Natural killer cell (primary cell): ENCODE measurements around the gene CEP104. TPM values are rescaled to one million over a fixed set of nuclear protein-coding genes. Genes with fewer than 3 reads are reported as not detected.

Source experiments
- ATAC-seq, 3 donors: fragments of 150-1000 bp in 2 of 3; fragments of 200-7000 bp in 1 of 3; cut with Tn5 transposase; 1 replicate in 1 of 3; 2 replicates in 2 of 3; pipeline ENCODE4 v1.10.0; 2021; ENCODE audit warnings: mild to moderate bottlenecking in 2 of 3, moderate library complexity in 2 of 3
- DNase-seq, 2 donors: peaks; one replicate each; pipeline versions ENCODE4 v3.0.0 to v3.0.0-alpha.2; 2013 to 2021; ENCODE audit warnings: mixed read lengths in 1 of 2
- H3K27ac ChIP-seq: one replicate; pipeline ENCODE4 v1.5.1; 2013; ENCODE audit warnings: mild to moderate bottlenecking, low read length
- H3K27me3 ChIP-seq: one replicate; pipeline ENCODE4 v1.6.1; 2013; ENCODE audit warnings: low read length; ENCODE audit not compliant: control insufficient read depth, insufficient read depth
- H3K36me3 ChIP-seq: one replicate; pipeline ENCODE4 v1.6.1; 2013; ENCODE audit warnings: low read length; ENCODE audit not compliant: control insufficient read depth, insufficient read depth
- H3K4me1 ChIP-seq: one replicate; pipeline ENCODE4 v1.6.1; 2013; ENCODE audit warnings: low read length; ENCODE audit not compliant: control insufficient read depth, insufficient read depth
- H3K4me3 ChIP-seq: one replicate; pipeline ENCODE4 v1.5.1; 2013; ENCODE audit warnings: low read length
- H3K9me3 ChIP-seq: one replicate; pipeline ENCODE4 v1.6.1; 2013; ENCODE audit warnings: low read length; ENCODE audit not compliant: control insufficient read depth, insufficient read depth
- H3K27ac Mint-ChIP-seq, 2 donors: one replicate each; pipeline ENCODE4 v1.8.0; 2022; ENCODE audit warnings: mild to moderate bottlenecking in 2 of 2, mixed read lengths in 2 of 2, moderate library complexity in 1 of 2
- H3K27me3 Mint-ChIP-seq, 2 donors: one replicate each; pipeline ENCODE4 v1.8.0; 2022; ENCODE audit warnings: low read depth in 2 of 2, mixed read lengths in 2 of 2
- H3K36me3 Mint-ChIP-seq: one replicate; pipeline ENCODE4 v1.8.0; 2022; ENCODE audit warnings: mixed read lengths
- H3K4me1 Mint-ChIP-seq, 2 donors: one replicate each; pipeline ENCODE4 v1.8.0; 2022; ENCODE audit warnings: mixed read lengths in 2 of 2
- H3K4me3 Mint-ChIP-seq: one replicate; pipeline ENCODE4 v1.8.0; 2022; ENCODE audit warnings: mild to moderate bottlenecking, moderate library complexity, mixed read lengths
- H3K9me3 Mint-ChIP-seq, 2 donors: one replicate each; pipeline ENCODE4 v1.8.0; 2022; ENCODE audit warnings: mixed read lengths in 2 of 2
- CTCF ChIP-seq: fragments of 200-600 bp; IDR thresholded peaks from one replicate; pipeline ENCODE4 v1.8.0; 2022; ENCODE audit warnings: antibody characterized with exemption
- WGBS: methylation state at CpG from one replicate; pipeline ENCODE4 v1.1.7; 2013; ENCODE audit warnings: missing lambda C conversion rate; ENCODE audit not compliant: insufficient coverage; 5-methylcytosine and 5-hydroxymethylcytosine counted together
- intact Hi-C: fragments of 100-400 bp; cut with micrococcal nuclease; formaldehyde crosslinking; loops from one replicate; pipeline ENCODE4 v1.14.2; 2022
- total RNA-seq, 4 donors: library from RNA; stranded (reverse); fragments of 120-200 nt in 1 of 4; gene quantifications; one replicate each; pipeline versions ENCODE4 v1.2.3 to v1.2.4, GENCODE V29; 2013 to 2022

CEP104 gene
- total RNA-seq, 3 donors from 2014 or later (not counting 1 experiment from before 2014, with no cell fraction given): 37.1 to 60.2 (median 51.8) TPM

- no peak overlapping the region for H3K4me3 ChIP-seq
- WGBS: 93% methylated on average over 13 of the region's 13 CpGs
- Mint-ChIP-seq H3K27ac (peak overlapping the region; percentile 85 to 95), H3K4me1 (peaks cover 27 to 35% of the 10 kb centered on the region in 2 donors), H3K36me3 (no peaks in the 10 kb centered on the region), H3K27me3 (no peaks in the 10 kb centered on the region), H3K9me3 (no peaks in the 10 kb centered on the region), H3K4me3 (no peak overlapping the region)
- intact Hi-C loops: no loop called here
- H3K27me3 ChIP-seq: no peaks in the 10 kb centered on the region
- DNase-seq: no peak
- H3K9me3 ChIP-seq: no peaks in the 10 kb centered on the region
- H3K4me1 ChIP-seq: peaks cover 58% of the 10 kb centered on the region
- no peak for TF ChIP-seq CTCF
- no peak overlapping the region for H3K27ac ChIP-seq
- peaks cover 40% of the 10 kb centered on the region for H3K36me3 ChIP-seq
- no peak for ATAC-seq
Observed at GRCh38 chr1:3884966-3885365, 28.0 kb upstream of the CEP104 start.

GRCh38 chr1:3883194-3883925 is 26.3 kb upstream of the CEP104 start:
- peaks cover 40% of the 10 kb centered on the region for H3K36me3 ChIP-seq
- peaks cover 11% of the 10 kb centered on the region for H3K36me3 Mint-ChIP-seq
- H3K9me3 Mint-ChIP-seq: no peaks in the 10 kb centered on the region
- H3K4me1 Mint-ChIP-seq: peaks cover 23 to 33% of the 10 kb centered on the region in 2 donors
- intact Hi-C loops: loop anchor here (1.0 kb wide), 3 partner anchors 8 to 26 kb away; partner anchors contain the start of genes C1orf174, CEP104 and DFFB
- peak; percentile 45 to 72 for DNase-seq
- peak overlapping the region; percentile 71 for H3K4me3 Mint-ChIP-seq
- peaks cover 3% of the 10 kb centered on the region for H3K9me3 ChIP-seq
- H3K27ac Mint-ChIP-seq: peak overlapping the region; percentile 85 to 95
- peak overlapping the region; percentile 86 for H3K27ac ChIP-seq
- no peaks in the 10 kb centered on the region for H3K27me3 Mint-ChIP-seq
- peak; percentile 83 to 89 (median 85) for ATAC-seq
- TF ChIP-seq CTCF: peak; percentile 12
- 82% methylated on average over 17 of the region's 18 CpGs for WGBS
- no peaks in the 10 kb centered on the region for H3K27me3 ChIP-seq
- peaks cover 41% of the 10 kb centered on the region for H3K4me1 ChIP-seq
- H3K4me3 ChIP-seq: no peak overlapping the region

GRCh38 chr1:3881193-3881480 is 24.1 kb upstream of the CEP104 start:
- peak overlapping the region; percentile 85 to 95 for H3K27ac Mint-ChIP-seq
- peak overlapping the region; percentile 60 for H3K27ac ChIP-seq
- H3K4me1 Mint-ChIP-seq: peaks cover 23 to 26% of the 10 kb centered on the region in 2 donors
- DNase-seq (no peak), ATAC-seq (peak in 2 of 3 donors; percentile 13 to 48)
- WGBS: 54% methylated on average over 5 of the region's 5 CpGs
- H3K9me3 ChIP-seq: peaks cover 3% of the 10 kb centered on the region
- peaks cover 26% of the 10 kb centered on the region for H3K36me3 ChIP-seq
- peaks cover 11% of the 10 kb centered on the region for H3K36me3 Mint-ChIP-seq
- H3K27me3 Mint-ChIP-seq: no peaks in the 10 kb centered on the region
- peak overlapping the region; percentile 35 for H3K4me3 Mint-ChIP-seq
- no peak overlapping the region for H3K4me3 ChIP-seq
- no peak for TF ChIP-seq CTCF
- H3K9me3 Mint-ChIP-seq: no peaks in the 10 kb centered on the region
- no peaks in the 10 kb centered on the region for H3K27me3 ChIP-seq
- peaks cover 38% of the 10 kb centered on the region for H3K4me1 ChIP-seq
- intact Hi-C loops: no loop called here
